K562 (cell line): ENCODE measurements around the gene CRYM. TPM values are rescaled to one million over a fixed set of nuclear protein-coding genes. Genes with fewer than 3 reads are reported as not detected.

Source experiments
- BMI1 ChIP-seq: fragments of 150-350 bp; IDR thresholded peaks from 2 replicates; pipeline ENCODE4 v1.6.1; 2014; ENCODE audit warnings: low read length
- CC2D1A ChIP-seq: fragments of 450-650 bp; IDR thresholded peaks from 2 replicates; pipeline ENCODE4 v1.6.1; 2017; ENCODE audit warnings: mild to moderate bottlenecking
- CREM ChIP-seq: IDR thresholded peaks from 2 replicates; pipeline ENCODE4 v1.6.1; 2014; ENCODE audit warnings: antibody characterized with exemption, low read depth
- JUNB ChIP-seq: fragments of 450-650 bp; formaldehyde crosslinking; conservative IDR thresholded peaks from 2 replicates; pipeline ENCODE4 v1.4.0; 2020; ENCODE audit warnings: mild to moderate bottlenecking
- JUND ChIP-seq, 2 experiments: IDR thresholded peaks; 2 replicates in 1 of 2; 3 replicates in 1 of 2; pipeline ENCODE4 v1.6.1; 2011; ENCODE audit warnings: borderline replicate concordance in 2 of 2, low read depth in 2 of 2, low read length in 2 of 2, improper control_type of control experiment in 1 of 2, missing biosample characterization in 1 of 2, missing genetic modification characterization in 1 of 2, missing genetic modification reagents in 1 of 2
- KAT2B ChIP-seq: IDR thresholded peaks from one replicate; pipeline ENCODE4 v1.6.1; 2012; ENCODE audit warnings: low read depth, mild to moderate bottlenecking, control low read depth, inconsistent platforms, low read length, moderate library complexity
- KDM5B ChIP-seq: fragments of 200-600 bp; sonication (generic); IDR thresholded peaks from 2 replicates; pipeline ENCODE4 v1.6.1; 2012; ENCODE audit warnings: low read depth, mild to moderate bottlenecking, moderate library complexity, low read length, control low read depth, inconsistent platforms; ENCODE audit not compliant: insufficient replicate concordance
- MBD2 ChIP-seq: sonication (generic); IDR thresholded peaks from 2 replicates; pipeline ENCODE4 v1.6.1; 2016; ENCODE audit warnings: low read depth, borderline replicate concordance
- MYC ChIP-seq, 2 experiments: fragments of 250-450 bp in 1 of 2; sonication (Bioruptor Pico) in 1 of 2; IDR thresholded peaks; 2 replicates each; pipeline versions ENCODE4 v1.5.1 to v1.6.1; 2012 to 2021; ENCODE audit warnings: low read depth in 2 of 2, borderline replicate concordance in 1 of 2, improper control_type of control experiment in 1 of 2, low read length in 1 of 2, mild to moderate bottlenecking in 1 of 2, moderate library complexity in 1 of 2
- RBM39 ChIP-seq: fragments of 200-400 bp; formaldehyde crosslinking; optimal IDR thresholded peaks from 2 replicates; pipeline ENCODE3; 2018; ENCODE audit warnings: low read depth, low read length
- RCOR1 ChIP-seq, 2 experiments: IDR thresholded peaks; 2 replicates each; pipeline ENCODE4 v1.6.1; 2012; ENCODE audit warnings: low read depth in 2 of 2, low read length in 2 of 2, borderline replicate concordance in 1 of 2, improper control_type of control experiment in 1 of 2
- TRIM24 ChIP-seq, 2 experiments: fragments of 450-650 bp; IDR thresholded peaks; 2 replicates each; pipeline ENCODE4 v1.6.1; 2016
- ZFX ChIP-seq: sonication (generic); formaldehyde crosslinking; IDR thresholded peaks from 2 replicates; pipeline ENCODE4 v1.8.0; 2022; ENCODE audit warnings: mild to moderate bottlenecking, missing genetic modification reagents, moderate library complexity
- ZNF274 ChIP-seq: IDR thresholded peaks from 2 replicates; pipeline ENCODE4 v1.6.1; 2011; ENCODE audit warnings: low read depth, mild to moderate bottlenecking, low read length, moderate library complexity, borderline replicate concordance
- ZNF766 ChIP-seq: fragments of 200-800 bp; sonication (Bioruptor generic); conservative IDR thresholded peaks from 2 replicates; pipeline ENCODE4 v1.6.1; 2016; ENCODE audit warnings: missing genetic modification characterization, missing compliant biosample characterization
- polyA plus RNA-seq, 8 experiments: library from polyadenylated mRNA; depleted of rRNA in 4 of 8; stranded (reverse) in 5 of 8; unstranded in 3 of 8; fragments of >200 nt; fragmentation: Nextera tagmentation in 2 of 8; fragmentation: Illumina TruSeq in 1 of 8; extraction: Ambion mirVana in 2 of 8; extraction: Trizol in 1 of 8; gene quantifications; 2 replicates each; pipeline versions ENCODE4 v1.2.1 to v1.2.3, GENCODE V29; 2011 to 2014; ENCODE audit warnings: inconsistent platforms in 1 of 8, missing spikeins in 1 of 8
- total RNA-seq, 7 experiments: library from RNA; depleted of rRNA in 6 of 7; stranded (reverse); fragments of >200 nt in 6 of 7; fragmentation: Illumina TruSeq in 2 of 7; extraction: Trizol in 2 of 7; gene quantifications; 2 replicates each; pipeline versions ENCODE4 v1.2.1 to v1.2.3, GENCODE V29; 2011 to 2021; ENCODE audit warnings: low replicate concordance in 1 of 7
- TF ChIP-seq, protein P1 (sequence below): fragments of 250-450 bp; sonication (Bioruptor Pico); IDR thresholded peaks from 2 replicates; pipeline ENCODE4 v1.4.0; 2020
- TF ChIP-seq, protein P2 (sequence below): fragments of 450-650 bp; IDR thresholded peaks from 2 replicates; pipeline ENCODE4 v1.6.1; 2016; ENCODE audit warnings: missing biosample characterization, missing genetic modification characterization

Gene CRYM
- total and polyA plus RNA-seq, 9 of the 15 experiments (the other 6 are each of a cell fraction or from before 2014, with no cell fraction given), result 0.08 to 0.98 (median 0.47) TPM

- TF ChIP-seq, protein P1, sequence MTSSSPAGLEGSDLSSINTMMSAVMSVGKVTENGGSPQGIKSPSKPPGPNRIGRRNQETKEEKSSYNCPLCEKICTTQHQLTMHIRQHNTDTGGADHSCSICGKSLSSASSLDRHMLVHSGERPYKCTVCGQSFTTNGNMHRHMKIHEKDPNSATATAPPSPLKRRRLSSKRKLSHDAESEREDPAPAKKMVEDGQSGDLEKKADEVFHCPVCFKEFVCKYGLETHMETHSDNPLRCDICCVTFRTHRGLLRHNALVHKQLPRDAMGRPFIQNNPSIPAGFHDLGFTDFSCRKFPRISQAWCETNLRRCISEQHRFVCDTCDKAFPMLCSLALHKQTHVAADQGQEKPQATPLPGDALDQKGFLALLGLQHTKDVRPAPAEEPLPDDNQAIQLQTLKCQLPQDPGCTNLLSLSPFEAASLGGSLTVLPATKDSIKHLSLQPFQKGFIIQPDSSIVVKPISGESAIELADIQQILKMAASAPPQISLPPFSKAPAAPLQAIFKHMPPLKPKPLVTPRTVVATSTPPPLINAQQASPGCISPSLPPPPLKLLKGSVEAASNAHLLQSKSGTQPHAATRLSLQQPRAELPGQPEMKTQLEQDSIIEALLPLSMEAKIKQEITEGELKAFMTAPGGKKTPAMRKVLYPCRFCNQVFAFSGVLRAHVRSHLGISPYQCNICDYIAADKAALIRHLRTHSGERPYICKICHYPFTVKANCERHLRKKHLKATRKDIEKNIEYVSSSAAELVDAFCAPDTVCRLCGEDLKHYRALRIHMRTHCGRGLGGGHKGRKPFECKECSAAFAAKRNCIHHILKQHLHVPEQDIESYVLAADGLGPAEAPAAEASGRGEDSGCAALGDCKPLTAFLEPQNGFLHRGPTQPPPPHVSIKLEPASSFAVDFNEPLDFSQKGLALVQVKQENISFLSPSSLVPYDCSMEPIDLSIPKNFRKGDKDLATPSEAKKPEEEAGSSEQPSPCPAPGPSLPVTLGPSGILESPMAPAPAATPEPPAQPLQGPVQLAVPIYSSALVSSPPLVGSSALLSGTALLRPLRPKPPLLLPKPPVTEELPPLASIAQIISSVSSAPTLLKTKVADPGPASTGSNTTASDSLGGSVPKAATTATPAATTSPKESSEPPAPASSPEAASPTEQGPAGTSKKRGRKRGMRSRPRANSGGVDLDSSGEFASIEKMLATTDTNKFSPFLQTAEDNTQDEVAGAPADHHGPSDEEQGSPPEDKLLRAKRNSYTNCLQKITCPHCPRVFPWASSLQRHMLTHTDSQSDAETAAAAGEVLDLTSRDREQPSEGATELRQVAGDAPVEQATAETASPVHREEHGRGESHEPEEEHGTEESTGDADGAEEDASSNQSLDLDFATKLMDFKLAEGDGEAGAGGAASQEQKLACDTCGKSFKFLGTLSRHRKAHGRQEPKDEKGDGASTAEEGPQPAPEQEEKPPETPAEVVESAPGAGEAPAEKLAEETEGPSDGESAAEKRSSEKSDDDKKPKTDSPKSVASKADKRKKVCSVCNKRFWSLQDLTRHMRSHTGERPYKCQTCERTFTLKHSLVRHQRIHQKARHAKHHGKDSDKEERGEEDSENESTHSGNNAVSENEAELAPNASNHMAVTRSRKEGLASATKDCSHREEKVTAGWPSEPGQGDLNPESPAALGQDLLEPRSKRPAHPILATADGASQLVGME (CRISPR knock-in tag), result no peak
- TF ChIP-seq JUND (IDR thresholded peaks at IDR 0.05; ENCODE audit: borderline replicate concordance, low read depth, low read length), result peak; percentile 97
- peak; percentile 95; the same call in 2 of the 3 replicates for TF ChIP-seq JUND (tag; IDR thresholded peaks at IDR 0.05; ENCODE audit: borderline replicate concordance, low read depth, low read length)
- TF ChIP-seq RBM39, result peak; percentile 18
- peak; percentile 75 for TF ChIP-seq MBD2
- TF ChIP-seq ZNF274, result peak; percentile 80
- TF ChIP-seq, protein P2, sequence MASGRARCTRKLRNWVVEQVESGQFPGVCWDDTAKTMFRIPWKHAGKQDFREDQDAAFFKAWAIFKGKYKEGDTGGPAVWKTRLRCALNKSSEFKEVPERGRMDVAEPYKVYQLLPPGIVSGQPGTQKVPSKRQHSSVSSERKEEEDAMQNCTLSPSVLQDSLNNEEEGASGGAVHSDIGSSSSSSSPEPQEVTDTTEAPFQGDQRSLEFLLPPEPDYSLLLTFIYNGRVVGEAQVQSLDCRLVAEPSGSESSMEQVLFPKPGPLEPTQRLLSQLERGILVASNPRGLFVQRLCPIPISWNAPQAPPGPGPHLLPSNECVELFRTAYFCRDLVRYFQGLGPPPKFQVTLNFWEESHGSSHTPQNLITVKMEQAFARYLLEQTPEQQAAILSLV (tag), result no peak
- TF ChIP-seq MYC (IDR thresholded peaks at IDR 0.05; ENCODE audit: low read depth, low read length), result peak; percentile 8; the same call in 1 of the 2 replicates
- no peak for TF ChIP-seq MYC (CRISPR knock-in tag; IDR thresholded peaks at IDR 0.05; ENCODE audit: borderline replicate concordance, low read depth)
- TF ChIP-seq JUNB, result no peak; the same call in 1 of the 2 replicates
- TF ChIP-seq RCOR1 (IDR thresholded peaks at IDR 0.05; ENCODE audit: borderline replicate concordance in 1 of 2, low read depth in 2 of 2, low read length in 2 of 2), result peak; percentile 55 to 72; a peak in 3 of 4 replicates
- peak; percentile 38; the same call in 1 of the 2 replicates for TF ChIP-seq ZNF766 (CRISPR knock-in tag)
- TF ChIP-seq TRIM24 (IDR thresholded peaks at IDR 0.05), result peak; percentile 98
- TF ChIP-seq CC2D1A, result peak; percentile 97; the same call in 1 of the 2 replicates
- no peak for TF ChIP-seq KDM5B
- TF ChIP-seq ZFX (CRISPR knock-in tag), result no peak
- TF ChIP-seq KAT2B, result no peak
- no peak for TF ChIP-seq BMI1
- TF ChIP-seq CREM, result peak; percentile 75
These were observed 17.0 kb downstream of the CRYM start (continued) for GRCh38 chr16:21260870-21261791.
